ENCODE data around the gene HAUS7.
"Not testable (repeated sequence)": the region's sequence is repeated elsewhere in the genome, so short reads cannot be mapped to it uniquely, and the experiment has no call there.

The HAUS7 gene

GRCh38 chrX:153406011-153406410, 64.4 kb downstream of the HAUS7 start:
- Histone ChIP-seq H3K4me2 (ENCODE audit: low read depth, low read length, poor library complexity, severe bottlenecking) (no peak overlapping the region), H3K4me3 (ENCODE audit: low read length, poor library complexity, severe bottlenecking) (no peak overlapping the region), H3K27me3 (ENCODE audit: insufficient read depth, low read length, poor library complexity, severe bottlenecking) (no peaks in the 10 kb centered on the region), H4K20me1 (ENCODE audit: insufficient read depth, low read length, poor library complexity, severe bottlenecking) (no peaks in the 10 kb centered on the region), H3K9me2 (replicated peaks; ENCODE audit: low read depth, low read length) (no peaks in the 10 kb centered on the region), H2AFZ (ENCODE audit: low read length) (no peak overlapping the region), H3K4me1 (ENCODE audit: insufficient read depth, low read length, poor library complexity, severe bottlenecking) (no peaks in the 10 kb centered on the region), H3K9me3 (ENCODE audit: insufficient read depth, low read depth, low read length) (no peaks in the 10 kb centered on the region), H3K79me2 (ENCODE audit: insufficient read depth, low read length) (no peaks in the 10 kb centered on the region), H3K9ac (ENCODE audit: low read depth, low read length, poor library complexity, severe bottlenecking) (no peak overlapping the region), H3K36me3 (ENCODE audit: insufficient read depth, low read length) (no peaks in the 10 kb centered on the region), H3F3A (ENCODE audit: low read depth) (no peaks in the 10 kb centered on the region)
- TF ChIP-seq CTCF (conservative IDR thresholded peaks at IDR 0.05; ENCODE audit: low read length) (no peak), EZH2phosphoT487 (IDR thresholded peaks at IDR 0.05; ENCODE audit: borderline replicate concordance) (no peak)

DNA sequence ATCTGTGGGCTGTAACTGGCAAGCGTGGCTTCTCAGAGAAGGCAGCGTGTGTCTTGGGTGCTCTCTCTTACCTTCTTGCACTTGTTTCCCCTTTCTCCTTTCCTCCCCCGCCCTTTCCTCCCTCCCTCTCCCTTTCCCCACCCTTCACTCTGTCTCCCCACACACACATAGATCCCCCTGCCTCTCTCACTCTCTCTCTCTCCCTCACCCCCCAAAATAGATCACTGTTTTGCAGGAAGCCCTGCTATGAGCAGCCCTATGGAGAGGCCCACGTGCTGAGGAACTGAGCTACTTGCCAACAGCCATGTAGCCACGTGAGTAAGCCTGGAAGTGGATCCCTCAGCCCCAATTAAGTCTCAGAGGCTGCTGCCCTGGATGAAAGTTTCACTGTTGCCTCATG, 65.0 kb downstream of the HAUS7 start:
- H3K4me2 ChIP-seq (ENCODE audit: low read depth, low read length, poor library complexity, severe bottlenecking), result no peak overlapping the region
- no peaks in the 10 kb centered on the region for H3K36me3 ChIP-seq (ENCODE audit: insufficient read depth, low read length)
- H3K79me2 ChIP-seq (ENCODE audit: insufficient read depth, low read length), result no peaks in the 10 kb centered on the region
- H3K27me3 ChIP-seq (ENCODE audit: insufficient read depth, low read length, poor library complexity, severe bottlenecking), result no peaks in the 10 kb centered on the region
- H2AFZ ChIP-seq (ENCODE audit: low read length), result no peak overlapping the region
- no peak overlapping the region for H3K4me3 ChIP-seq (ENCODE audit: low read length, poor library complexity, severe bottlenecking)
- H3K9ac ChIP-seq (ENCODE audit: low read depth, low read length, poor library complexity, severe bottlenecking), result no peak overlapping the region
- H4K20me1 ChIP-seq (ENCODE audit: insufficient read depth, low read length, poor library complexity, severe bottlenecking), result no peaks in the 10 kb centered on the region
- H3K4me1 ChIP-seq (ENCODE audit: insufficient read depth, low read length, poor library complexity, severe bottlenecking), result no peaks in the 10 kb centered on the region
- H3K9me3 ChIP-seq (ENCODE audit: insufficient read depth, low read depth, low read length), result no peaks in the 10 kb centered on the region
- H3K9me2 ChIP-seq (replicated peaks; ENCODE audit: low read depth, low read length), result no peaks in the 10 kb centered on the region
- H3F3A ChIP-seq (ENCODE audit: low read depth), result no peaks in the 10 kb centered on the region
- TF ChIP-seq EZH2phosphoT487 (IDR thresholded peaks at IDR 0.05; ENCODE audit: borderline replicate concordance), result no peak
- no peak for TF ChIP-seq CTCF (conservative IDR thresholded peaks at IDR 0.05; ENCODE audit: low read length)

GRCh38 chrX:153404333-153404732, 66.0 kb downstream of the HAUS7 start:
- H3K27me3 ChIP-seq (ENCODE audit: insufficient read depth, low read length, poor library complexity, severe bottlenecking); H2AFZ ChIP-seq (ENCODE audit: low read length); H3K9me3 ChIP-seq (ENCODE audit: insufficient read depth, low read depth, low read length); H3K4me3 ChIP-seq (ENCODE audit: low read length, poor library complexity, severe bottlenecking); H3K4me1 ChIP-seq (ENCODE audit: insufficient read depth, low read length, poor library complexity, severe bottlenecking); H3K9ac ChIP-seq (ENCODE audit: low read depth, low read length, poor library complexity, severe bottlenecking); H3K36me3 ChIP-seq (ENCODE audit: insufficient read depth, low read length); H3K4me2 ChIP-seq (ENCODE audit: low read depth, low read length, poor library complexity, severe bottlenecking); H4K20me1 ChIP-seq (ENCODE audit: insufficient read depth, low read length, poor library complexity, severe bottlenecking); H3K9me2 ChIP-seq (replicated peaks; ENCODE audit: low read depth, low read length); H3F3A ChIP-seq (ENCODE audit: low read depth); H3K79me2 ChIP-seq (ENCODE audit: insufficient read depth, low read length): not testable (repeated sequence)

- no peaks in the 10 kb centered on the region for H3K79me2 ChIP-seq (ENCODE audit: insufficient read depth, low read length)
- no peaks in the 10 kb centered on the region for H3K36me3 ChIP-seq (ENCODE audit: insufficient read depth, low read length)
- no peaks in the 10 kb centered on the region for H3K9me3 ChIP-seq (ENCODE audit: insufficient read depth, low read depth, low read length)
- H3K9ac ChIP-seq (ENCODE audit: low read depth, low read length, poor library complexity, severe bottlenecking), result no peak within 1 kb of the TSS
- no peaks in the 10 kb centered on the region for H3K4me1 ChIP-seq (ENCODE audit: insufficient read depth, low read length, poor library complexity, severe bottlenecking)
- H2AFZ ChIP-seq (ENCODE audit: low read length), result no peak within 1 kb of the TSS
- H3K4me2 ChIP-seq (ENCODE audit: low read depth, low read length, poor library complexity, severe bottlenecking), result no peak within 1 kb of the TSS
- H4K20me1 ChIP-seq (ENCODE audit: insufficient read depth, low read length, poor library complexity, severe bottlenecking), result no peaks in the 10 kb centered on the region
- H3K9me2 ChIP-seq (replicated peaks; ENCODE audit: low read depth, low read length), result no peaks in the 10 kb centered on the region
- no peaks in the 10 kb centered on the region for H3K27me3 ChIP-seq (ENCODE audit: insufficient read depth, low read length, poor library complexity, severe bottlenecking)
- no peaks in the 10 kb centered on the region for H3F3A ChIP-seq (ENCODE audit: low read depth)
- TF ChIP-seq EZH2phosphoT487 (IDR thresholded peaks at IDR 0.05; ENCODE audit: borderline replicate concordance), result no peak
- TF ChIP-seq CTCF (conservative IDR thresholded peaks at IDR 0.05; ENCODE audit: low read length), result no peak
- no peak within 1 kb of the TSS for H3K4me3 ChIP-seq (ENCODE audit: low read length, poor library complexity, severe bottlenecking)
Observed at GRCh38 chrX:153401133-153401764, 69.1 kb downstream of the HAUS7 start, which contains the start of gene PNMA6E. Gene PNMA6E (minus strand): TSS chrX:153401350. CDS start chrX:153398849, 2,501 bp downstream.

Measured in Loucy (cell line).